HS-27A (cell line): ENCODE results near the gene DMAC2L.

Source experiments
- DNase-seq: peaks from one replicate; pipeline ENCODE4 v3.0.0-alpha.2; 2012; ENCODE audit warnings: low read depth, missing footprints

DMAC2L gene

DNA sequence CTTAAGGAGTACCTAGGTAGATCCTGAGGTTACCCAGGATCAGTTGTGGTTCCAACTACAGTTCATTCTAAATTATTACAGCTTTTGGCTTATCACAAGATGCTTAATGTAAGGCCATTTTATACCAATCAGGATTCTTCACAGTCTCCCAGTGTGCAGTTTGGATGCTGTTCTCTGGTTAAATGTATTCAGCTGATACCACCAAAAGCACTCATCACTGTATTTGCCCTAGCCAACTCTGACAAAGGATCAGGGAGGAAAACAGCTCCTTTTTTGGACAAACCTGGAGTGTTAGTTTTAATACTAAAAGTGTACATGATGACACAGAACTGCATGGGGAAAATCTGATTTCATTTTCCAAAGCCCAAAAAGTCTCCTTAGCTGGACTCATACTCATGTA is 19.5 kb downstream of the DMAC2L start:
- no peak for DNase-seq

- DNase-seq = no peak
Observed at GRCh38 chr14:50333014-50333509, 20.9 kb downstream of the DMAC2L start.

- no peak for DNase-seq
Observed at GRCh38 chr14:50334211-50334610, 22.1 kb downstream of the DMAC2L start.

DNA sequence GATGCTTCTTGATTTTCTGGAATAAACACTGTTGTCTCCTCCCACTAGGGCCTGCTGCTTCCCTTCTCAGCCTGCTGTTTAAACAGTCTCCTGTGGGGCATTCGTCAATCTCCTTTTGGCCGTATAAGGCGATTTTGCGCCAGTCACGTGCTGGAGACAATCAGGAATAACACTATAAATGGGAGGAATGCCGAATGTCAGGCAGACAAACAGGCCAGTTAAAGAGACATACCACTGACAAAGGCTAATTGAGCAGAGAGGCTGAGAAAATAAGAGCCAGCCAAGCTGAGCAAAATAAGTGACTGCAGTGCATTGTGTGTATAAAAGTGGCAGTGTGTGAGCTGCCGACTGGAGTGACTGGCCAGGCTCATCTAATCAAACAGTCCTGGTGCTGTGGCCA is 23.3 kb downstream of the DMAC2L start:
- DNase-seq = no peak

- DNase-seq = no peak
Observed at GRCh38 chr14:50335989-50336824, 24.1 kb downstream of the DMAC2L start.

GRCh38 chr14:50338587-50338986 is 26.5 kb downstream of the DMAC2L start:
- DNase-seq = no peak

DNA sequence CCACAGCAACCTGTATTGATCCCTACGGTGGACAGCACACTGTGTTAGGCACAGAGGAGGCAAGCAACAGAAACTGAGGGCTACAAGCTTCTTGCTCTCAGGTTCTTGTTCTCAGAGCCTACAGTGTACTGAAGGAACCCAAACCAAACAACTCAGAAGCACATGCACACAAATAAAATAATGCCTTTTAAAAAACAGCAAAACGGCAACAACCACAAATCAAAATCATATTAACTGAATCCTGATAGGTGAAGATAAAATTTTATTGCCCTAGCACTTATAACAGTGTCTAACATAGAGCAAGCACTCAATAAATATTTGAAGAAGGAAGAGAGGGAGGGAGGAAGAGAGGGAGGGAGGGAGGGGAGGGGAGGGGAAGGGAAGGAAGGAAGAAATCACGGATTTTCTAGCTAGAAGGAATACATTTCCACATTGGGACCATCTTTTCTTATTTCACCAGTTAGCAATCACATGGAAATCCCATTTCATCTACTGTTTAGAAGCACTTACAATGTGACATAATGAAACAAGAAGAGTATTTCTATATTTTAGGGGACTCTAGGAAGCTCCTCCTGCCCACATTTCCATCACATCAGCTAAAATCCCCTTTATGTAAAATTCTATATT is 27.2 kb downstream of the DMAC2L start:
- DNase-seq = no peak

DNA sequence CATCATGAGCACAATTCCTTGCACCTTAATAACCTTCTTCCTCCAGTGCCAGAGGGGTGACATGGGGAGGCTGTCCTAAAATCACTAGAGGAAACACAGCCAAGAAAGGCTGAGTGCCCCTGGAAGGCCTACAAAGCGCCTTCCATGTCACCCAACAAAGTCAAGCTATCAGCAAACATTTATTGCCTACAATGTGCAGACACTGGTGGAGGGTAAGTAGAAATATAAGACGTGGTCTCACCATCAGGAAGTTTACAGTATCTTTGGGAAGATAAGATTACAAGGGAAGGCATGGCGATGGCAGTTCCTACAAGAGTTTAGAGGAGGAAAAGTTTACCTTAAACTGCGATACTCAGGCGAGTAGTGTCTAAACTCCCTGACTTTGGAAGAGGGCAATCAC is 27.9 kb downstream of the DMAC2L start:
- no peak for DNase-seq

GRCh38 chr14:50340963-50341362 is 28.8 kb downstream of the DMAC2L start:
- no peak for DNase-seq

GRCh38 chr14:50342221-50343078 is 30.3 kb downstream of the DMAC2L start:
- DNase-seq = no peak

GRCh38 chr14:50343434-50343833 is 31.3 kb downstream of the DMAC2L start:
- DNase-seq = no peak

DNA sequence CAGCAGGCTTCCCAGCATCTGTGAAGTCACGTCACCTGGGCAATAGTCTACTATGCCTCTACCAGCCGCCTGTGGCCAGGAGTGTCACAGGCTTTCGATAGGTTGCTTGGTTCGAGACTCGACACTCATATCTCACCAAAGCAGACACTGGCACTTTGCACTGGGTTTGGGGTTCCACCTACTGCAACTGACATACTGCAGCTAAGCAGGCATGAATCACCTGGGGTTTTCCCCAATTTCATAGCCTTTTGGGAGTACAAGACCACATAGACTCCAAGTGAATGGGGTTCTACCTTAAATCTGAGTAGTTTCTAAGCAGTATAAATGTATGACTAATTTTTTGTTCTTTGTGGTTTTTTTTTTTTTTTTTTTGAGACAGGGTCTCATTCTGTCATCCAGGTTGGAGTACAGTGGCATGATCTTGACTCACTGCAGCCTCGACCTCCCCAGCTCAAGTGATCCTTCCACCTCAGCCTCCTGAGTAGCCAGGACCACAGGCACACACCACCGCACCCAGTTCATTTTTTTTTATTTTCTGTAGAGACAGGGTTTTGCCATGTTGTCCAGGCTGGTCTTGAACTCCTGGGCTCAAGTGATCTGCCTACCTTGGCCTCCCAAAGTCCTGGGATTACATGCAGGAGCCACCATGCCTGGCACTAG is 32.1 kb downstream of the DMAC2L start:
- no peak for DNase-seq

- no peak for DNase-seq
Observed at GRCh38 chr14:50344876-50345563, 32.9 kb downstream of the DMAC2L start.

DNA sequence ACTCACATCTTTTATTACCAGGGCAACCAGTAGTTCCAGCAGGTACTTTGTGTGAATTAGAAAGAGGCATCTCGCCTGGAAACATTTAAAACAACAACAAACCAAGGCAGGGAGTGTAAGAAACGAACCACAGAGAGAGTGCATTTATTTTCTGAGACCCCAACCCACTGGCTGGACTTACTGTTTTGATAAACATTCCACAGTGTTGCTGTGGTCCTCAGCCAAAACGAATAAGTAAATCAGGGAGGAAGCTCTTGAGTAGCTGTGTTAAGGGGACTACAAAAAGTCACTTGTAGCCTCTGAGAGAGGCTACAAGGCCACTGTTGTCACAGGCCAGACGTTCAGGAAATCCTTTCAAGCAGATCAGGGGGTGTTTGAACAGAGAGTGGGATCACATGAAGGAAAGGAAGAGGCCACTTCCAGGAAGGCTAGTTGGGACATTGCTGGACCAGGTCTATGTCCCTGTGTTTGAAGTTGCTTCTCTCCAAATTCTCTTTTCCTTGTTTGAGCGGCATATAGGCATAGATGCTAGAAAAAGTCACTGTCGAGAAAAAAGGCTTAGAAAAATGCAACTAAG is 33.8 kb downstream of the DMAC2L start:
- DNase-seq = no peak

DNA sequence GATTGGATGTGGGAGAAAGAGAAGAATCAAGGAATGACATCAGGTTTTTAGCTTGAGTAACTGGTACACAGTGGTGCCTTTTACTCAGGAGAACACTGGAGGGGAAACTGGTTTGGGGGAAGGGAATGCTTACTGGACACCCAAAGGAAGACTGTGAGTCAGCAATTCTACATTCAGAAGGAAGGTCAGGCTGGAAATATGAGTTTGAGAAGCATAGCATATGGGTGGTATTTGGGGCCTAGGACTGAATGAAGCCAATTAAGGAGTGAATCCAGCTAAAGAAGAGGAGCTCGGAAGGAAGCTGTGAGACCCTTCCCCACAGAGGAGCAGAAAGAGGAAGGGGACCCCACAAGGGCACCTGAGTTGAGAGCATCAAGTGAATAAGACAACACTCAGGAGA is 35.4 kb downstream of the DMAC2L start:
- DNase-seq = no peak

- DNase-seq = no peak
Observed at GRCh38 chr14:50348933-50349332, 36.8 kb downstream of the DMAC2L start.

DNA sequence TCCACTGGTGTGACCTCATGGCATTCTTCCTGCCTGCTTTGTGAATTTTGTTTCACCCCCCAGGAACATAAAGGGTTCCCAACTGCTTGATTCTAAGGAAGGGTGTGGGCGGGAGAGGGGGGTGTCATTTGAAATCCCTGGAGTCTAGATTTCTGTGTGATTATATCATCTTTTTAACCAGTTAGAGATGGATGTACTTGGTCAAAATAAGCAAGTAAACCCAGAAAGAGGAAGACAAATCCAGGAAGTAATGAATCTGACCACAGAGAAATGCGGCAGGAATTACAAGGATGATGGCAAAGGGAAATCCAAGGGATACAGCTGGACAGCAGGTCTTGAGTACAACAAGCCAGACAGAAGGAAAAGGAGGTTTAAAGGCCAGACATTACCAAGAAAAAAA is 38.9 kb downstream of the DMAC2L start:
- DNase-seq = no peak

DNA sequence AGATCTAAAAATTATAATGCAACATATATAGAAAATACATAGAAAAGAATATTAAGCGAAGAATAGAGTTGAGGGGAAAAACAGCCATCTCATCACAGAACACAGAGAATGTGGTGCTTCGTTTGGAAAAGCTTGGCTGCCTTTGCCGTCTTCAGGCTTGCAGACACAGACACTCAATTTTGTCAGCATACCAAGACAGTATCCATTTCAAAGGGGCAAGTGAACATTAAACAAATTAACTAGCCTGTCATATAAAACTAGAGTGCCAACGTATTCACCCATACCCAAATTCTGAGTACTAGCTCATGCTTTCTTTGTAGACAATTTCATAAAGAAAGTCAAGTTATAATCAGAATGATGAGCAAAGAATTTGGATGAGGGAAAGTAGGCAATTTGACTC is 40.5 kb downstream of the DMAC2L start:
- no peak for DNase-seq

- DNase-seq = no peak
Observed at GRCh38 chr14:50353126-50353525, 41.0 kb downstream of the DMAC2L start.

DNA sequence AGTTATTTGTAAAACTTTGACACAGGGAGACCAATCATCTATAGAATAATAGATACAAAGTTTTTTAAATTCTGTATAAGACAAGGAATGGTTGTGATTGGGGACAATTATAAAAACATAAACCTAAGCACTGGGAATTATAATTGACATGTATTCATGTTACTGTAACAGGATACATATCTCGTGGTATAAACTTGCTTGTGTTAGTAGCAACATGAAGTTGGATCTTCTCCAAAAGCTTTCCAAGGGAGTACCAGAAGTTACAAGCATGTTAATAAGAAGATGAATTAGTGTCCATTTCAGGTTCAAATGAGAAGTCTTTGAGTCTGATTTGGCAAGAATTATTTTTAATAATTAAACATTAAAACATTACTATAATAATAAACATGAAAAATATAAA is 42.4 kb downstream of the DMAC2L start:
- no peak for DNase-seq

GRCh38 chr14:50355692-50356091 is 43.6 kb downstream of the DMAC2L start:
- DNase-seq = no peak
